Brain microvascular endothelial cell (primary cell): Measurements from ENCODE around the gene FOXP4.

Experiments used
- DNase-seq: peaks from one replicate; pipeline ENCODE4 v3.0.0-alpha.2; 2020
- H3K27ac ChIP-seq: fragments of 250-450 bp; sonication (Bioruptor Pico); 2 replicates; pipeline ENCODE4 v1.5.1; 2020; ENCODE audit warnings: mild to moderate bottlenecking, moderate library complexity
- H3K27me3 ChIP-seq: fragments of 250-450 bp; sonication (Bioruptor Pico); replicated peaks from 2 replicates; pipeline ENCODE4 v1.5.1; 2020; ENCODE audit warnings: mild to moderate bottlenecking
- H3K36me3 ChIP-seq: fragments of 250-450 bp; sonication (Bioruptor Pico); replicated peaks from 2 replicates; pipeline ENCODE4 v1.5.1; 2020; ENCODE audit warnings: mild to moderate bottlenecking
- H3K4me3 ChIP-seq: 2 replicates; pipeline ENCODE4 v1.5.1; 2011; ENCODE audit warnings: low read depth, mild to moderate bottlenecking, control low read depth, low read length, moderate library complexity
- in situ Hi-C: cut with HindIII; loops from 2 replicates; pipeline ENCODE4 v1.10.0; 2017; ENCODE audit warnings: low sequenced_read_pairs, low pct_ligation_motif_present
- TF ChIP-seq, protein P1 (sequence below): IDR thresholded peaks from 2 replicates; pipeline ENCODE4 v1.5.1; 2011; ENCODE audit warnings: low read depth, mild to moderate bottlenecking, moderate library complexity, low read length, control low read depth, inconsistent platforms; ENCODE audit errors: missing control alignments

The FOXP4 gene

DNA sequence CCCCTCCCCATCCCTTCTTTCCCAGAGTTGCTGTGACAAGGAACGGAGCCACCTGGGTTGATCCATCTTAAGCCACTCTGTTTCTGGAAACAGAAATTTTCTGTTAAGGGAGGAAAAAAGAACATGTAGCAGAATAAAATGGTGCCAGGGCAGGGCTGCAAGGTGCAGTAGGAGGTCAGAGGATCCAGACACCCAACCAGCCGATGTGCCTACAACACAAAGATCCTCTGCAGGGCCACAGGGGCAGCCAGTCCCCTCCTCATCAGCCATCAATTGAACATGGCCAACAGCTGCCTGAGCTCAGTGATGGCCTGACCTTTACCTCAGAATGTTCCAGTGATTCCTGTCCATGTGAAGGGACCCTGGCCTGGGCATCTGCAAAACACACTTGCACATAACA, 103.9 kb downstream of the FOXP4 start:
- no peaks in the 10 kb centered on the region for H3K27me3 ChIP-seq
- TF ChIP-seq, protein P1, sequence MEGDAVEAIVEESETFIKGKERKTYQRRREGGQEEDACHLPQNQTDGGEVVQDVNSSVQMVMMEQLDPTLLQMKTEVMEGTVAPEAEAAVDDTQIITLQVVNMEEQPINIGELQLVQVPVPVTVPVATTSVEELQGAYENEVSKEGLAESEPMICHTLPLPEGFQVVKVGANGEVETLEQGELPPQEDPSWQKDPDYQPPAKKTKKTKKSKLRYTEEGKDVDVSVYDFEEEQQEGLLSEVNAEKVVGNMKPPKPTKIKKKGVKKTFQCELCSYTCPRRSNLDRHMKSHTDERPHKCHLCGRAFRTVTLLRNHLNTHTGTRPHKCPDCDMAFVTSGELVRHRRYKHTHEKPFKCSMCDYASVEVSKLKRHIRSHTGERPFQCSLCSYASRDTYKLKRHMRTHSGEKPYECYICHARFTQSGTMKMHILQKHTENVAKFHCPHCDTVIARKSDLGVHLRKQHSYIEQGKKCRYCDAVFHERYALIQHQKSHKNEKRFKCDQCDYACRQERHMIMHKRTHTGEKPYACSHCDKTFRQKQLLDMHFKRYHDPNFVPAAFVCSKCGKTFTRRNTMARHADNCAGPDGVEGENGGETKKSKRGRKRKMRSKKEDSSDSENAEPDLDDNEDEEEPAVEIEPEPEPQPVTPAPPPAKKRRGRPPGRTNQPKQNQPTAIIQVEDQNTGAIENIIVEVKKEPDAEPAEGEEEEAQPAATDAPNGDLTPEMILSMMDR: no peak
- peaks cover 3% of the 10 kb centered on the region for H3K36me3 ChIP-seq
- H3K27ac ChIP-seq: no peak overlapping the region
- H3K4me3 ChIP-seq: no peak overlapping the region
- in situ Hi-C loops: no loop called here
- DNase-seq: no peak

DNA sequence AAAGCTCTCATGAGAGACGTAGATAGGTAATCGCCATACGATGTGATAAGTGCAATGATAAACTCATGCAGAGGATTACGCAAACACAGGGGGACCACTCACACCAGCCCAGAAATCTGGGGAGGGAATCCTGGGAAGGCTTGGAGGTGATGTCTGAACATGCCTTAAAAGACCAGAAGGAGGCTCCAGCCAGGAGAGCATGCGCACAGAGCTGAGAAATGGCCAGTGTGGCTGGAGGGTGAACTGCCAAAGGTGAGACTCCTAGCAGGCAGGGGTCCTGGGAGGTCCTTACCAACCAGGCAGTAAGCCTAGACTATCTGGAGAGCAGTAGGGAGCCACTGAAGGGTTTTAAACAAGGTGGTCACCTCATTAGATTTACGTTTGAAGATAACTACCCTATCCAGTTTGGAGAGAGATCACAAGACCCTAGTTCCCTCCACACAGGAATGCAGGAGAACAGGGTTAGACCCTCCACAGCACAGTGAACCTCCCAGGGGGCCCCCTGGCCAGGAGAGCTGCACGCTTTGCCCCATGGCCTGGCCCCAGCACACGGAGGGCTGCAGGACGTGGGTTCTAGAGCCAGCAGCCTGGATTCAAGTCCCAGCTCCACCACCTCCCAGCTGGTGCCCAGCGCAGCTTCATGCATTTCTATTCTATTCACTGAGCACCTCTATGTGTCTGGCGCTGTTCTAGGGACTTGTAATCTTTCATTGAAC, 105.2 kb downstream of the FOXP4 start:
- Histone ChIP-seq H3K27me3 (no peaks in the 10 kb centered on the region), H3K4me3 (no peak overlapping the region), H3K36me3 (peaks cover 3% of the 10 kb centered on the region), H3K27ac (no peak overlapping the region)
- in situ Hi-C loops: no loop called here
- TF ChIP-seq, protein P1: no peak
- DNase-seq: no peak
